ENCODE results near the gene THNSL1. TPM values are rescaled to one million over a fixed set of nuclear protein-coding genes. Genes with fewer than 3 reads are reported as not detected.

The THNSL1 gene
- total RNA-seq, 1 donor from 2014 or later = 6.5 TPM

DNA sequence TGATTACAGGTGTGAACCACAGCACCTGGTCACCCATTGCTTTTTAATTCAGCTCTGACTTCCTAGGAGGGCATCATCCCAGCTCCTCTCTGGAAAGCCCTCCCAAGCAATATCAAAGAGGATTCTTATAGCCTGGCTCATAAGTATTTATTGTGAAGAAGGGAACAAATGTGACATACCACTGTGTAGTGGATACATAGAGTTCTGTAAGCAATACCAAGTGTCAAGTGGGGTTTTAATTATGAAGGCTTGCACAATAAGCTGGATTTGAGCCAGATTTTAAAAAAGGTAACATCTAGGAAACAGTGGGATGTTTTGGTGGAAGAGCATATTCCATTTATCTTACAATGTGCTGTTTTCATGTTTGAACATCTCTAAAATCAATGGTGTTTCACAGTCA lies 45.0 kb upstream of the THNSL1 start:
- Mint-ChIP-seq H3K4me3 (ENCODE audit: low read depth) (no peak overlapping the region), H3K27ac (no peak overlapping the region), H3K9me3 (ENCODE audit: low read depth) (no peaks in the 10 kb centered on the region), H3K4me1 (ENCODE audit: low read depth) (no peaks in the 10 kb centered on the region), H3K27me3 (no peaks in the 10 kb centered on the region), H3K36me3 (ENCODE audit: insufficient read depth) (no peaks in the 10 kb centered on the region)
- TF ChIP-seq, protein P1, sequence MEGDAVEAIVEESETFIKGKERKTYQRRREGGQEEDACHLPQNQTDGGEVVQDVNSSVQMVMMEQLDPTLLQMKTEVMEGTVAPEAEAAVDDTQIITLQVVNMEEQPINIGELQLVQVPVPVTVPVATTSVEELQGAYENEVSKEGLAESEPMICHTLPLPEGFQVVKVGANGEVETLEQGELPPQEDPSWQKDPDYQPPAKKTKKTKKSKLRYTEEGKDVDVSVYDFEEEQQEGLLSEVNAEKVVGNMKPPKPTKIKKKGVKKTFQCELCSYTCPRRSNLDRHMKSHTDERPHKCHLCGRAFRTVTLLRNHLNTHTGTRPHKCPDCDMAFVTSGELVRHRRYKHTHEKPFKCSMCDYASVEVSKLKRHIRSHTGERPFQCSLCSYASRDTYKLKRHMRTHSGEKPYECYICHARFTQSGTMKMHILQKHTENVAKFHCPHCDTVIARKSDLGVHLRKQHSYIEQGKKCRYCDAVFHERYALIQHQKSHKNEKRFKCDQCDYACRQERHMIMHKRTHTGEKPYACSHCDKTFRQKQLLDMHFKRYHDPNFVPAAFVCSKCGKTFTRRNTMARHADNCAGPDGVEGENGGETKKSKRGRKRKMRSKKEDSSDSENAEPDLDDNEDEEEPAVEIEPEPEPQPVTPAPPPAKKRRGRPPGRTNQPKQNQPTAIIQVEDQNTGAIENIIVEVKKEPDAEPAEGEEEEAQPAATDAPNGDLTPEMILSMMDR (IDR thresholded peaks at IDR 0.05; ENCODE audit: unreplicated experiment) = no peak
- no peak for DNase-seq (ENCODE audit: low spot score, unreplicated experiment)

- no peak overlapping the region for H3K27ac Mint-ChIP-seq
Measured at GRCh38 chr10:24973163-24973562, 43.2 kb upstream of the THNSL1 start.

GRCh38 chr10:24974976-24975375 lies 41.4 kb upstream of the THNSL1 start:
- Mint-ChIP-seq H3K36me3 (ENCODE audit: insufficient read depth) (no peaks in the 10 kb centered on the region), H3K4me3 (ENCODE audit: low read depth) (no peak overlapping the region), H3K27ac (no peak overlapping the region), H3K9me3 (ENCODE audit: low read depth) (no peaks in the 10 kb centered on the region), H3K4me1 (ENCODE audit: low read depth) (no peaks in the 10 kb centered on the region), H3K27me3 (peaks cover 2% of the 10 kb centered on the region)
- DNase-seq (ENCODE audit: low spot score, unreplicated experiment) = no peak
- TF ChIP-seq, protein P1 (IDR thresholded peaks at IDR 0.05; ENCODE audit: unreplicated experiment) = no peak

More at GRCh38 chr10:24973163-24973562, 43.2 kb upstream of the THNSL1 start:
- Mint-ChIP-seq H3K27me3 (no peaks in the 10 kb centered on the region), H3K4me1 (ENCODE audit: low read depth) (no peaks in the 10 kb centered on the region), H3K4me3 (ENCODE audit: low read depth) (no peak overlapping the region), H3K9me3 (ENCODE audit: low read depth) (no peaks in the 10 kb centered on the region), H3K36me3 (ENCODE audit: insufficient read depth) (no peaks in the 10 kb centered on the region)
- TF ChIP-seq, protein P1 (IDR thresholded peaks at IDR 0.05; ENCODE audit: unreplicated experiment) = no peak
- DNase-seq (ENCODE audit: low spot score, unreplicated experiment) = no peak

DNA sequence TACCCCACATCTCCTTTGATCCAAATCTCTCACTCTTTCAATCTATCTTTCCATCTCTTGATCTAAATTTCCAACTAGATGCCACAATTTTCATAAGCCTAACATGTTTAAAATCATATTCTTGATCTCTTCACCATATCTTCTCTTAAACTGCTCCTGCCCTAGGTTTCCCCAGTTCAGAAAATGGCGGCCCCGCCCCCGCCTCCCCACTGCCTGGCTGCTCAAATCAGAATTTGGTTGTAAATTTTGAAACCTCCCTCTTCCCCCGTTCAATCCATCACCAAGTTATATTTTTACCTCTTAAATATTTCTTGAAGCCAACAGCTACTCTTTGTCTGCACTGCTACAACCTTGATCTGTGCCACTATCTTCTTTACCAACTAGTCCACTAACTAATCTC lies 36.7 kb upstream of the THNSL1 start:
- Mint-ChIP-seq H3K4me1 (ENCODE audit: low read depth) (no peaks in the 10 kb centered on the region), H3K36me3 (ENCODE audit: insufficient read depth) (no peaks in the 10 kb centered on the region), H3K9me3 (ENCODE audit: low read depth) (no peaks in the 10 kb centered on the region), H3K4me3 (ENCODE audit: low read depth) (no peak overlapping the region), H3K27me3 (peaks cover 2% of the 10 kb centered on the region), H3K27ac (no peak overlapping the region)
- DNase-seq (ENCODE audit: low spot score, unreplicated experiment) = no peak
- TF ChIP-seq, protein P1 (IDR thresholded peaks at IDR 0.05; ENCODE audit: unreplicated experiment) = no peak

DNA sequence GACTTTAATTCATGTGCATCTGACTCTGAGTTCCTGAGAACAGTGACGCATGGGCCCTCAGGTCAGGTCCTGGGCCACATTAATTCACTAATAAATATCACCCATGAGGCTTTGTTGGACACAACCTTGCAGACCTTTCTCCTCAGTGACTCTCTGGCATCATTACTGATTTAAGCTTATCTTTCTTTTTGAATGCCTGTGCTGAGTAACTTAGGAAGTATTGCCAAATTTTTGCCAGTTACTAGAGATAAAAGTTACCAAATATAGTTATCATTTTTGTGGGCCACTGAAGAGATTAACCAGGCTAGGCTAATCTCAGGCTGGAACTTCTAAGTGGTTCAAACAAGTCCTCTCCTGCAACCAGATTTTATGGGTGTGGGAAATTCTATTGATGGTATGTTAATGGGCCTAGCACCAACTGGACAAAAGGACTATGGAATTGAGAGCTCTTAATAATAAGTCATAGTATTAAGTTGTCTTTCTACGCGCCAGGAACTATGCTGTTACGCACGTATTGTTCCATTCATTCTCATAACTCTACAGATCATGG lies 35.2 kb upstream of the THNSL1 start:
- no peaks in the 10 kb centered on the region for H3K9me3 Mint-ChIP-seq (ENCODE audit: low read depth)

More for the DNA sequence above, 35.2 kb upstream of the THNSL1 start:
- peaks cover 2% of the 10 kb centered on the region for H3K27me3 Mint-ChIP-seq
- H3K27ac Mint-ChIP-seq = no peak overlapping the region
- H3K4me3 Mint-ChIP-seq (ENCODE audit: low read depth) = no peak overlapping the region
- no peak for DNase-seq (ENCODE audit: low spot score, unreplicated experiment)
- TF ChIP-seq, protein P1 (IDR thresholded peaks at IDR 0.05; ENCODE audit: unreplicated experiment) = no peak
- no peaks in the 10 kb centered on the region for H3K36me3 Mint-ChIP-seq (ENCODE audit: insufficient read depth)
- H3K4me1 Mint-ChIP-seq (ENCODE audit: low read depth) = no peaks in the 10 kb centered on the region

Measured in progenitor cell of endocrine pancreas (in vitro differentiated cells).